OCI-LY1 (cell line): ENCODE data around the gene CCDC83.

Experiments
- EZH2 ChIP-seq: fragments of 200-600 bp; sonication (generic), shearing (Covaris generic); IDR thresholded peaks from 2 replicates; pipeline ENCODE4 v1.8.0; 2017; ENCODE audit warnings: borderline replicate concordance, mixed run types, mild to moderate bottlenecking, antibody characterized with exemption, low read length, moderate library complexity, mixed read lengths
- TF ChIP-seq, protein P1 (sequence below): fragments of 200-600 bp; sonication (generic), shearing (Covaris generic); IDR thresholded peaks from 2 replicates; pipeline ENCODE4 v1.5.1; 2017; ENCODE audit warnings: mild to moderate bottlenecking, antibody characterized with exemption, low read length, moderate library complexity, mixed read lengths

DNA sequence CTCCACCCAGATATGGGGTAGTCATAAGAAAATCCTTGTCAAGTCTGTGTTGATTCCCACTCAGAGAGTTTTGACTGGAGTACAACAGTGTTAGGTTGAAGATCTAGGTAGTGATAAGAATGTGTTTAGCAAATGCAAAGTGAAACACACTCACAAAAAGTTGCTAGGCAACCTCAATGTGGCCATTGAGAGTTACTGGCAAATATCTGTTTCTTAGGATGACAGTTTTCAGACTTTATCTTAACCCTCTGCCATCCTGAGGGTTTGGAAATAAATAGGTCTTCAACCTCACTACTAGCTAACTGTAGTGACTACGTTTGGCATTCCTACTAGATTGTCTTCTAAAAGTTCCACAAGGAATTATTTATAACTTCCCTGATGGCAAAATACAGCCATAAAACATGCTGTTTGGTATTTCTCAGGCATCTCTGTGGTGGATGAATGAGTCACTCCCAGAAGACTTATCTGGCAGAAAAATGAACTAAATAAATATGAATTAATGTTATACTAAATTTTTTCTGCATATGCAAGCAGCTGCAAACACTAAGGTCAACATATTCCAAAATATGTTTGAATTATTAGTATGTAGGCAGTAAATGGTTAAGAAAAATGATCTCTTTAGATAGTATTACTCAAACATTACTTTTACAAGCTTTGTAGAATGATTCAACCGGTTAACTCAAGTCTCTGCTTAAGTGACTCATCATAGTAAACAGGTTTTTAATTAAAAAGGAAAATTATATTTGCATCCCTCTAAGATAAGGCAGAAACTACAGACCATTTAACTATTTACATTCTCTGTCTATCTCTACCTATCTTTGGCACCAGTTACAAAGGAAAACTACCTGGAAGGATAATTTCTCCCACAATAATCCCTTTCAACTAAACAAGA lies 27.2 kb upstream of the CCDC83 start:
- TF ChIP-seq, protein P1, sequence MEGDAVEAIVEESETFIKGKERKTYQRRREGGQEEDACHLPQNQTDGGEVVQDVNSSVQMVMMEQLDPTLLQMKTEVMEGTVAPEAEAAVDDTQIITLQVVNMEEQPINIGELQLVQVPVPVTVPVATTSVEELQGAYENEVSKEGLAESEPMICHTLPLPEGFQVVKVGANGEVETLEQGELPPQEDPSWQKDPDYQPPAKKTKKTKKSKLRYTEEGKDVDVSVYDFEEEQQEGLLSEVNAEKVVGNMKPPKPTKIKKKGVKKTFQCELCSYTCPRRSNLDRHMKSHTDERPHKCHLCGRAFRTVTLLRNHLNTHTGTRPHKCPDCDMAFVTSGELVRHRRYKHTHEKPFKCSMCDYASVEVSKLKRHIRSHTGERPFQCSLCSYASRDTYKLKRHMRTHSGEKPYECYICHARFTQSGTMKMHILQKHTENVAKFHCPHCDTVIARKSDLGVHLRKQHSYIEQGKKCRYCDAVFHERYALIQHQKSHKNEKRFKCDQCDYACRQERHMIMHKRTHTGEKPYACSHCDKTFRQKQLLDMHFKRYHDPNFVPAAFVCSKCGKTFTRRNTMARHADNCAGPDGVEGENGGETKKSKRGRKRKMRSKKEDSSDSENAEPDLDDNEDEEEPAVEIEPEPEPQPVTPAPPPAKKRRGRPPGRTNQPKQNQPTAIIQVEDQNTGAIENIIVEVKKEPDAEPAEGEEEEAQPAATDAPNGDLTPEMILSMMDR = no peak
- TF ChIP-seq EZH2 = no peak
